ENCODE measurements around the gene DSCAML1.

DNA sequence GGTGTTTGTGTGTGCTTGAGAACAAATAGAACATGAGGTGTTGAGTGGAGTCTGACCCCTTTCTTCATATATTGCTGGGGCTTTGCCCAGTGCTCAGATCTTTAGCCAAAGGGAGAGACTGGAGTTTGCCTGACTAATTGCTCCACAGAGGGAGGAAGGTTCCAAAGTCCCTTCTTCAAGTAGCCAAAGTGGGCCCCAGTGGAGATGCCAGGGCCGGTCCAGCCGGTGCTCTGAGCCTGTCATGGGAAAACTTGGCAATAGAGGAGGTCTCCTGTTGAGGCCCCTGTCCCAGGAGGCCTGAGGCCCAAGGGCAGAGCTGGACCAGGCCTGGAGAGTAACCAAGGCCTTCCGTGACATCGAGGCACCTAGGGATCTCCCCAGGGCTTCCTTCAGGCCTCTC lies 112.3 kb downstream of the DSCAML1 start:
- TF ChIP-seq POLR2A (IDR thresholded peaks at IDR 0.05; ENCODE audit: low read depth, low read length) (no peak), POLR2AphosphoS5 (IDR thresholded peaks at IDR 0.05; ENCODE audit: low read depth, low read length) (no peak), TAF1 (IDR thresholded peaks at IDR 0.05; ENCODE audit: low read depth, low read length) (no peak), POU2F2 (IDR thresholded peaks at IDR 0.05; ENCODE audit: low read depth, low read length) (no peak), SPI1 (IDR thresholded peaks at IDR 0.05; ENCODE audit: low read depth, low read length) (no peak), PAX5 (IDR thresholded peaks at IDR 0.05; ENCODE audit: insufficient read depth, low read length, severe bottlenecking) (no peak)

Measured in GM12891 (cell line).